ENCODE data around the gene PRKCA.

Gene PRKCA

GRCh38 chr17:66717641-66718058 is 415.2 kb downstream of the PRKCA start:
- Histone ChIP-seq H3K9me3 (ENCODE audit: insufficient read depth, low read depth, low read length) (peaks cover 2% of the 10 kb centered on the region), H2AFZ (ENCODE audit: insufficient read depth, low read length, poor library complexity) (no peak overlapping the region), H3K4ac (ENCODE audit: low read depth, low read length) (no peak overlapping the region), H4K12ac (ENCODE audit: low read depth, low read length) (no peak overlapping the region), H3K27ac (ENCODE audit: low read depth, low read length) (no peak overlapping the region), H3K36me3 (ENCODE audit: control insufficient read depth in 1 of 2, insufficient read depth in 2 of 2, low read length in 2 of 2) (no peaks in the 10 kb centered on the region), H4K8ac (ENCODE audit: low read depth, low read length) (no peak overlapping the region), H3K9ac (ENCODE audit: low read length) (no peak overlapping the region), H4K91ac (ENCODE audit: low read depth, low read length) (no peak overlapping the region), H2BK120ac (ENCODE audit: insufficient read depth, low read length, poor library complexity) (no peak overlapping the region), H3K4me1 (ENCODE audit: control insufficient read depth in 1 of 2, insufficient read depth in 2 of 2, low read length in 2 of 2) (no peaks in the 10 kb centered on the region), H3K14ac (ENCODE audit: low read length) (no peak overlapping the region), H3K79me1 (ENCODE audit: low read length) (no peaks in the 10 kb centered on the region), H3K18ac (ENCODE audit: low read length) (no peak overlapping the region), H3K27me3 (ENCODE audit: insufficient read depth, low read length) (no peaks in the 10 kb centered on the region), H3K79me2 (ENCODE audit: control insufficient read depth, insufficient read depth, low read length, poor library complexity) (no peaks in the 10 kb centered on the region), H2BK12ac (ENCODE audit: low read length) (no peak overlapping the region), H3K4me3 (ENCODE audit: low read depth, low read length) (no peak overlapping the region), H3K23ac (ENCODE audit: low read length) (no peak overlapping the region), H2BK5ac (ENCODE audit: low read depth, low read length, poor library complexity) (no peak overlapping the region), H3K4me2 (ENCODE audit: low read length) (no peak overlapping the region), H2AK5ac (ENCODE audit: low read length) (no peak overlapping the region)
- peak; percentile 76 to 77 for DNase-seq
- WGBS (ENCODE audit: extremely low coverage, insufficient coverage, insufficient read length), result no CpG with 5 or more reads among the region's 9 CpGs

- no peaks in the 10 kb centered on the region for H3K79me2 ChIP-seq (ENCODE audit: control insufficient read depth, insufficient read depth, low read length, poor library complexity)
- no peaks in the 10 kb centered on the region for H3K79me1 ChIP-seq (ENCODE audit: low read length)
- no peak overlapping the region for H2BK5ac ChIP-seq (ENCODE audit: low read depth, low read length, poor library complexity)
- peak; percentile 62 to 75 for DNase-seq
- H3K4me2 ChIP-seq (ENCODE audit: low read length), result no peak overlapping the region
- no peak overlapping the region for H3K14ac ChIP-seq (ENCODE audit: low read length)
- H4K91ac ChIP-seq (ENCODE audit: low read depth, low read length), result no peak overlapping the region
- no peak overlapping the region for H3K23ac ChIP-seq (ENCODE audit: low read length)
- no peak overlapping the region for H3K4ac ChIP-seq (ENCODE audit: low read depth, low read length)
- H2AK5ac ChIP-seq (ENCODE audit: low read length), result no peak overlapping the region
- H3K27ac ChIP-seq (ENCODE audit: low read depth, low read length), result no peak overlapping the region
- no peak overlapping the region for H2AFZ ChIP-seq (ENCODE audit: insufficient read depth, low read length, poor library complexity)
- no peaks in the 10 kb centered on the region for H3K27me3 ChIP-seq (ENCODE audit: insufficient read depth, low read length)
- no peaks in the 10 kb centered on the region for H3K9me3 ChIP-seq (ENCODE audit: insufficient read depth, low read depth, low read length)
- no peak overlapping the region for H3K4me3 ChIP-seq (ENCODE audit: low read depth, low read length)
- no peak overlapping the region for H3K9ac ChIP-seq (ENCODE audit: low read length)
- no peaks in the 10 kb centered on the region for H3K4me1 ChIP-seq (ENCODE audit: control insufficient read depth in 1 of 2, insufficient read depth in 2 of 2, low read length in 2 of 2)
- no CpG with 5 or more reads among the region's 14 CpGs for WGBS (ENCODE audit: extremely low coverage, insufficient coverage, insufficient read length)
- no peak overlapping the region for H4K8ac ChIP-seq (ENCODE audit: low read depth, low read length)
- H2BK120ac ChIP-seq (ENCODE audit: insufficient read depth, low read length, poor library complexity), result no peak overlapping the region
- no peak overlapping the region for H4K12ac ChIP-seq (ENCODE audit: low read depth, low read length)
- no peak overlapping the region for H3K18ac ChIP-seq (ENCODE audit: low read length)
- H3K36me3 ChIP-seq (ENCODE audit: control insufficient read depth in 1 of 2, insufficient read depth in 2 of 2, low read length in 2 of 2), result no peaks in the 10 kb centered on the region
- no peak overlapping the region for H2BK12ac ChIP-seq (ENCODE audit: low read length)
These were observed 417.6 kb downstream of the PRKCA start for GRCh38 chr17:66720027-66720426.

- H2BK120ac ChIP-seq (ENCODE audit: insufficient read depth, low read length, poor library complexity), result no peak overlapping the region
- H3K27me3 ChIP-seq (ENCODE audit: insufficient read depth, low read length), result no peaks in the 10 kb centered on the region
- no peak overlapping the region for H3K23ac ChIP-seq (ENCODE audit: low read length)
- WGBS (ENCODE audit: extremely low coverage, insufficient coverage, insufficient read length), result no CpG with 5 or more reads among the region's 5 CpGs
- H2AK5ac ChIP-seq (ENCODE audit: low read length), result no peak overlapping the region
- H3K14ac ChIP-seq (ENCODE audit: low read length), result no peak overlapping the region
- H3K9ac ChIP-seq (ENCODE audit: low read length), result no peak overlapping the region
- no peak overlapping the region for H3K4ac ChIP-seq (ENCODE audit: low read depth, low read length)
- no peak overlapping the region for H4K12ac ChIP-seq (ENCODE audit: low read depth, low read length)
- no peak overlapping the region for H2BK12ac ChIP-seq (ENCODE audit: low read length)
- H4K8ac ChIP-seq (ENCODE audit: low read depth, low read length), result no peak overlapping the region
- H3K4me3 ChIP-seq (ENCODE audit: low read depth, low read length), result no peak overlapping the region
- no peak overlapping the region for H2AFZ ChIP-seq (ENCODE audit: insufficient read depth, low read length, poor library complexity)
- no peak overlapping the region for H3K27ac ChIP-seq (ENCODE audit: low read depth, low read length)
- H3K9me3 ChIP-seq (ENCODE audit: insufficient read depth, low read depth, low read length), result no peaks in the 10 kb centered on the region
- H2BK5ac ChIP-seq (ENCODE audit: low read depth, low read length, poor library complexity), result no peak overlapping the region
- no peaks in the 10 kb centered on the region for H3K79me2 ChIP-seq (ENCODE audit: control insufficient read depth, insufficient read depth, low read length, poor library complexity)
- no peak for DNase-seq
- no peak overlapping the region for H3K18ac ChIP-seq (ENCODE audit: low read length)
- no peaks in the 10 kb centered on the region for H3K4me1 ChIP-seq (ENCODE audit: control insufficient read depth in 1 of 2, insufficient read depth in 2 of 2, low read length in 2 of 2)
- H4K91ac ChIP-seq (ENCODE audit: low read depth, low read length), result no peak overlapping the region
- H3K36me3 ChIP-seq (ENCODE audit: control insufficient read depth in 1 of 2, insufficient read depth in 2 of 2, low read length in 2 of 2), result no peaks in the 10 kb centered on the region
- no peaks in the 10 kb centered on the region for H3K79me1 ChIP-seq (ENCODE audit: low read length)
- H3K4me2 ChIP-seq (ENCODE audit: low read length), result no peak overlapping the region
These were observed 418.2 kb downstream of the PRKCA start for GRCh38 chr17:66720567-66720966.

GRCh38 chr17:66722341-66722740 is 419.9 kb downstream of the PRKCA start:
- Histone ChIP-seq H3K36me3 (ENCODE audit: control insufficient read depth in 1 of 2, insufficient read depth in 2 of 2, low read length in 2 of 2) (no peaks in the 10 kb centered on the region), H4K8ac (ENCODE audit: low read depth, low read length) (no peak overlapping the region), H3K27me3 (ENCODE audit: insufficient read depth, low read length) (no peaks in the 10 kb centered on the region), H2BK12ac (ENCODE audit: low read length) (no peak overlapping the region), H3K79me2 (ENCODE audit: control insufficient read depth, insufficient read depth, low read length, poor library complexity) (no peaks in the 10 kb centered on the region), H2BK120ac (ENCODE audit: insufficient read depth, low read length, poor library complexity) (no peak overlapping the region), H2BK5ac (ENCODE audit: low read depth, low read length, poor library complexity) (no peak overlapping the region), H3K4me3 (ENCODE audit: low read depth, low read length) (no peak overlapping the region), H3K4me1 (ENCODE audit: control insufficient read depth in 1 of 2, insufficient read depth in 2 of 2, low read length in 2 of 2) (no peaks in the 10 kb centered on the region), H4K12ac (ENCODE audit: low read depth, low read length) (no peak overlapping the region), H3K27ac (ENCODE audit: low read depth, low read length) (no peak overlapping the region), H3K4me2 (ENCODE audit: low read length) (no peak overlapping the region), H3K4ac (ENCODE audit: low read depth, low read length) (no peak overlapping the region), H2AK5ac (ENCODE audit: low read length) (no peak overlapping the region), H3K9me3 (ENCODE audit: insufficient read depth, low read depth, low read length) (peaks cover 2% of the 10 kb centered on the region), H3K18ac (ENCODE audit: low read length) (no peak overlapping the region), H3K79me1 (ENCODE audit: low read length) (no peaks in the 10 kb centered on the region), H3K23ac (ENCODE audit: low read length) (no peak overlapping the region), H3K9ac (ENCODE audit: low read length) (no peak overlapping the region), H3K14ac (ENCODE audit: low read length) (no peak overlapping the region), H4K91ac (ENCODE audit: low read depth, low read length) (no peak overlapping the region), H2AFZ (ENCODE audit: insufficient read depth, low read length, poor library complexity) (no peak overlapping the region)
- no peak for DNase-seq
- WGBS (ENCODE audit: extremely low coverage, insufficient coverage, insufficient read length), result no CpG with 5 or more reads among the region's 2 CpGs

All from trophoblast cell (in vitro differentiated cells and primary cell).